ENCODE data around the gene RIMBP2.

- TF ChIP-seq CTCF (IDR thresholded peaks at IDR 0.05; ENCODE audit: insufficient read depth, low read length) (no peak), REST (IDR thresholded peaks at IDR 0.05; ENCODE audit: insufficient replicate concordance, low read depth) (no peak), GABPA (IDR thresholded peaks at IDR 0.05; ENCODE audit: low read depth) (no peak)
Measured at GRCh38 chr12:130571734-130572133, 144.4 kb downstream of the RIMBP2 start.

Data from HL-60 (cell line).